Measurements from ENCODE around the gene HS1BP3. TPM values are rescaled to one million over a fixed set of nuclear protein-coding genes. Genes with fewer than 3 reads are reported as not detected.

The HS1BP3 gene
- total and polyA plus RNA-seq, 2 donors (not counting 3 experiments of a cell fraction or from before 2014, with no cell fraction given) = 27.4 to 33.1 TPM

- no peak overlapping the region for H3K27ac ChIP-seq (ENCODE audit: insufficient read depth, low read depth, low read length)
- intact Hi-C loops (cut with micrococcal nuclease) = no loop called here
- DNase-seq (ENCODE audit: low read depth, low spot score) (no peak), FAIRE-seq (no peak)
- no peak overlapping the region for H3K9ac ChIP-seq (replicated peaks; ENCODE audit: extremely low read depth, insufficient read depth, low read length)
- H3K4me3 ChIP-seq (replicated peaks in 1 of 3; ENCODE audit: insufficient read depth in 1 of 3, low read depth in 1 of 3, low read length in 3 of 3) = no peak overlapping the region
- no peaks in the 10 kb centered on the region for H3K9me3 ChIP-seq (replicated peaks; ENCODE audit: control insufficient read depth, insufficient read depth, low read length)
- no peak overlapping the region for H2AFZ ChIP-seq (ENCODE audit: low read depth, low read length)
- peaks cover 15% of the 10 kb centered on the region for H3K4me1 ChIP-seq (ENCODE audit: control insufficient read depth, extremely low read depth, insufficient read depth, low read length)
- TF ChIP-seq, protein P1, sequence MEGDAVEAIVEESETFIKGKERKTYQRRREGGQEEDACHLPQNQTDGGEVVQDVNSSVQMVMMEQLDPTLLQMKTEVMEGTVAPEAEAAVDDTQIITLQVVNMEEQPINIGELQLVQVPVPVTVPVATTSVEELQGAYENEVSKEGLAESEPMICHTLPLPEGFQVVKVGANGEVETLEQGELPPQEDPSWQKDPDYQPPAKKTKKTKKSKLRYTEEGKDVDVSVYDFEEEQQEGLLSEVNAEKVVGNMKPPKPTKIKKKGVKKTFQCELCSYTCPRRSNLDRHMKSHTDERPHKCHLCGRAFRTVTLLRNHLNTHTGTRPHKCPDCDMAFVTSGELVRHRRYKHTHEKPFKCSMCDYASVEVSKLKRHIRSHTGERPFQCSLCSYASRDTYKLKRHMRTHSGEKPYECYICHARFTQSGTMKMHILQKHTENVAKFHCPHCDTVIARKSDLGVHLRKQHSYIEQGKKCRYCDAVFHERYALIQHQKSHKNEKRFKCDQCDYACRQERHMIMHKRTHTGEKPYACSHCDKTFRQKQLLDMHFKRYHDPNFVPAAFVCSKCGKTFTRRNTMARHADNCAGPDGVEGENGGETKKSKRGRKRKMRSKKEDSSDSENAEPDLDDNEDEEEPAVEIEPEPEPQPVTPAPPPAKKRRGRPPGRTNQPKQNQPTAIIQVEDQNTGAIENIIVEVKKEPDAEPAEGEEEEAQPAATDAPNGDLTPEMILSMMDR (IDR thresholded peaks at IDR 0.05; ENCODE audit: extremely low read depth in 1 of 2, insufficient read depth in 1 of 2, low read depth in 1 of 2, low read length in 2 of 2) = no peak
- TF ChIP-seq FOS (IDR thresholded peaks at IDR 0.05; ENCODE audit: borderline replicate concordance, insufficient read depth, low read length) = no peak
- no peak for TF ChIP-seq EZH2 (IDR thresholded peaks at IDR 0.05; ENCODE audit: borderline replicate concordance, low read depth, low read length, severe bottlenecking)
- no peak for TF ChIP-seq GATA2 (IDR thresholded peaks at IDR 0.05; ENCODE audit: insufficient read depth, insufficient read length, low read depth, low read length)
- TF ChIP-seq POLR2AphosphoS5 (IDR thresholded peaks at IDR 0.05; ENCODE audit: insufficient read depth, low read depth, low read length) = no peak
- TF ChIP-seq POLR2A (IDR thresholded peaks at IDR 0.05; ENCODE audit: low read depth, low read length) = no peak
- no peak for TF ChIP-seq MAX (IDR thresholded peaks at IDR 0.05; ENCODE audit: insufficient read depth, insufficient read length)
- no peak for TF ChIP-seq JUN (IDR thresholded peaks at IDR 0.05; ENCODE audit: borderline replicate concordance, insufficient read depth, insufficient read length, low read depth)
- TF ChIP-seq MYC (IDR thresholded peaks at IDR 0.05; ENCODE audit: low read depth, low read length) = no peak
- BruUV-seq (replicated peaks) = no TSS peak
- no peaks in the 10 kb centered on the region for H3K27me3 ChIP-seq (ENCODE audit: control insufficient read depth in 2 of 2, insufficient read depth in 2 of 2, low read length in 2 of 2)
- H4K20me1 ChIP-seq (replicated peaks; ENCODE audit: control insufficient read depth, extremely low read depth, insufficient read depth, low read length) = no peaks in the 10 kb centered on the region
- no peaks in the 10 kb centered on the region for H3K9me1 ChIP-seq (replicated peaks; ENCODE audit: control insufficient read depth, extremely low read depth, insufficient read depth, low read length)
- ChIA-PET POLR2A (no interaction called here), CTCF (interaction anchor here (0.9 to 2.6 kb wide), 3 partner anchors 9 to 22 kb away, joined by 3 to 7 read pairs (median 4); no protein-coding TSS in a partner anchor)
- H3K79me2 ChIP-seq (ENCODE audit: control insufficient read depth, insufficient read depth, low read length) = no peaks in the 10 kb centered on the region
- H3K36me3 ChIP-seq (ENCODE audit: control insufficient read depth in 2 of 2, extremely low read depth in 1 of 2, insufficient read depth in 2 of 2, low read length in 2 of 2) = peaks cover 0 to 9% of the 10 kb centered on the region in 2 experiments
- dilution Hi-C loops (cut with MboI; ENCODE audit: extremely low pct_ligation_motif_present, low sequenced_read_pairs) = no loop called here
- no peak overlapping the region for H3K4me2 ChIP-seq (ENCODE audit: insufficient read depth, low read length)
Measured at GRCh38 chr2:20697322-20697934, 46.5 kb upstream of the HS1BP3 start.
